ENCODE measurements around the gene PSME1. TPM values are rescaled to one million over a fixed set of nuclear protein-coding genes. Genes with fewer than 3 reads are reported as not detected.

Gene PSME1
- polyA plus RNA-seq, 1 experiment: 80.0 TPM

- POLR2A ChIA-PET: no interaction called here
- Histone ChIP-seq H3K27ac (ENCODE audit: low read depth, low read length) (no peak overlapping the region), H3K4me3 (ENCODE audit: low read depth, low read length) (no peak overlapping the region), H3K9me3 (ENCODE audit: control insufficient read depth, insufficient read depth, low read length) (no peaks in the 10 kb centered on the region), H3K27me3 (ENCODE audit: control insufficient read depth, insufficient read depth, low read length) (no peaks in the 10 kb centered on the region)
- CTCF ChIA-PET: interaction anchor here (1.3 kb wide), 1 partner anchor 131 kb away, joined by 3 read pairs; no protein-coding TSS in a partner anchor
- TF ChIP-seq, protein P1, sequence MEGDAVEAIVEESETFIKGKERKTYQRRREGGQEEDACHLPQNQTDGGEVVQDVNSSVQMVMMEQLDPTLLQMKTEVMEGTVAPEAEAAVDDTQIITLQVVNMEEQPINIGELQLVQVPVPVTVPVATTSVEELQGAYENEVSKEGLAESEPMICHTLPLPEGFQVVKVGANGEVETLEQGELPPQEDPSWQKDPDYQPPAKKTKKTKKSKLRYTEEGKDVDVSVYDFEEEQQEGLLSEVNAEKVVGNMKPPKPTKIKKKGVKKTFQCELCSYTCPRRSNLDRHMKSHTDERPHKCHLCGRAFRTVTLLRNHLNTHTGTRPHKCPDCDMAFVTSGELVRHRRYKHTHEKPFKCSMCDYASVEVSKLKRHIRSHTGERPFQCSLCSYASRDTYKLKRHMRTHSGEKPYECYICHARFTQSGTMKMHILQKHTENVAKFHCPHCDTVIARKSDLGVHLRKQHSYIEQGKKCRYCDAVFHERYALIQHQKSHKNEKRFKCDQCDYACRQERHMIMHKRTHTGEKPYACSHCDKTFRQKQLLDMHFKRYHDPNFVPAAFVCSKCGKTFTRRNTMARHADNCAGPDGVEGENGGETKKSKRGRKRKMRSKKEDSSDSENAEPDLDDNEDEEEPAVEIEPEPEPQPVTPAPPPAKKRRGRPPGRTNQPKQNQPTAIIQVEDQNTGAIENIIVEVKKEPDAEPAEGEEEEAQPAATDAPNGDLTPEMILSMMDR (IDR thresholded peaks at IDR 0.05; ENCODE audit: low read depth, low read length): no peak
- DNase-seq (ENCODE audit: low read depth, low spot score): no peak
Observed at GRCh38 chr14:24165785-24166184, 29.8 kb downstream of the PSME1 start.

GRCh38 chr14:24167469-24168114 lies 31.6 kb downstream of the PSME1 start:
- TF ChIP-seq, protein P1 (IDR thresholded peaks at IDR 0.05; ENCODE audit: low read depth, low read length): no peak
- Histone ChIP-seq H3K9me3 (ENCODE audit: control insufficient read depth, insufficient read depth, low read length) (no peaks in the 10 kb centered on the region; the same call in 1 of the 2 replicates), H3K27ac (ENCODE audit: low read depth, low read length) (no peak overlapping the region), H3K27me3 (ENCODE audit: control insufficient read depth, insufficient read depth, low read length) (no peaks in the 10 kb centered on the region), H3K4me3 (ENCODE audit: low read depth, low read length) (no peak overlapping the region)
- ChIA-PET CTCF (interaction anchor here (1.1 kb wide), 1 partner anchor 141 kb away, joined by 3 read pairs; no protein-coding TSS in a partner anchor), POLR2A (interaction anchor here (0.9 kb wide), 1 partner anchor 46 kb away, joined by 9 read pairs; the partner anchor contains the start of gene CHMP4A)
- DNase-seq (ENCODE audit: low read depth, low spot score): no peak

- TF ChIP-seq, protein P1 (IDR thresholded peaks at IDR 0.05; ENCODE audit: low read depth, low read length): no peak
- H3K4me3 ChIP-seq (ENCODE audit: low read depth, low read length): peak within 1 kb of the TSS; percentile 37
- CTCF ChIA-PET: interaction anchor here (1.9 to 2.0 kb wide), 2 partner anchors 10 kb away, joined by 8 to 19 read pairs; partner anchors contain the start of gene IRF9
- no peak within 1 kb of the TSS for H3K27ac ChIP-seq (ENCODE audit: low read depth, low read length)
- POLR2A ChIA-PET: interaction anchor here (1.0 kb wide), 1 partner anchor 11 kb away, joined by 4 read pairs; the partner anchor contains the start of gene IRF9
- no peak for DNase-seq (ENCODE audit: low read depth, low spot score)
- H3K27me3 ChIP-seq (ENCODE audit: control insufficient read depth, insufficient read depth, low read length): no peaks in the 10 kb centered on the region
- no peaks in the 10 kb centered on the region; the same call in 1 of the 2 replicates for H3K9me3 ChIP-seq (ENCODE audit: control insufficient read depth, insufficient read depth, low read length)
Observed at GRCh38 chr14:24171422-24172260, 35.6 kb downstream of the PSME1 start, which contains the start of gene REC8. REC8 (plus strand) TSS chr14:24172080; CDS start chr14:24172553, 473 bp downstream.

- Histone ChIP-seq H3K9me3 (ENCODE audit: control insufficient read depth, insufficient read depth, low read length) (no peaks in the 10 kb centered on the region; the same call in 1 of the 2 replicates), H3K27ac (ENCODE audit: low read depth, low read length) (no peak overlapping the region), H3K27me3 (ENCODE audit: control insufficient read depth, insufficient read depth, low read length) (no peaks in the 10 kb centered on the region), H3K4me3 (ENCODE audit: low read depth, low read length) (peak overlapping the region; percentile 37)
- TF ChIP-seq, protein P1 (IDR thresholded peaks at IDR 0.05; ENCODE audit: low read depth, low read length): no peak
- ChIA-PET CTCF (interaction anchor here (2.0 kb wide), 1 partner anchor 11 kb away, joined by 8 read pairs; the partner anchor contains the start of gene IRF9), POLR2A (interaction anchor here (1.0 kb wide), 1 partner anchor 11 kb away, joined by 4 read pairs; the partner anchor contains the start of gene IRF9)
- no peak for DNase-seq (ENCODE audit: low read depth, low spot score)
Observed at GRCh38 chr14:24172261-24172860, 36.4 kb downstream of the PSME1 start.
